ENCODE data around the gene BPI.
A peak's percentile ranks its signal among the peaks of the same experiment; 100 is the strongest.
"Not testable (repeated sequence)": the region's sequence is repeated elsewhere in the genome, so short reads cannot be mapped to it uniquely, and the experiment has no call there.

The BPI gene

DNA sequence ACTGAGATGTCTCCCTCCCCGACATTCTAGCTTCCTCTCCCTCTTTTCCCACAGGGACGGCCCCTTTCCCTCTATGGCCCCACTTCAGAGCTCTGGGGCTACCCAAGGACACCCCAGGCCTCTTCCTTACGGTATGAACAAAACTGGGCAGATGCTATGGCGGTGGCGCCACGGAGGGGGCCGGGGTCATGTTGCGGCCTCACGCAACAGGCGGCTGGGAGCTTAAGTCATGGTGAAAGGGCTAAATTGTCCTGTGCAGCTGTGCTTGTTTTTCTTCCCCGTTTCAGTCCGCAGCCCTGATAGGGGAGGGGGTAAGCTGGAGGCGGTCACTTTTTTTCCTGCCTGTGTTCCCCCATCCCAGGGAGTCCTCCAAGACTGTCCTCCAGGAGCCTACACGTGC, 25.8 kb upstream of the BPI start:
- DNase-seq, result no peak

DNA sequence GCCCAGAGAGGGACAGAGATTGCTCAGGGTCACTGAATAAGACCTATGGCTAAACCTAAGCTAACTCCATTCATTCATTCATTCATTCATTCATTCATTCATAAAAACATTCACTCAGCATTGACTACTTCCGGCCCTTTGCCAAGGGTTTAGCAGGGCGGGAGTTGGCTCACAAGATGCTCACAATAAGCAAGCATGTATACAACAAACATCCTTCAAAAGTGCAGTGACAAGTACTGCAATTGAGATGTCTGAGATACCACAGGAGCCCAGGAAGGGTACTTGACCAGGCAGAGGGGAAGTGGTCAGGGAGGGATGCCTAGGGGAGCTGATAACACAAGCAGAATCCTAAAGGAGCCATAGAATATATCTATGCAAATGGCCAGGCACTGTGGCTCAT, 25.2 kb upstream of the BPI start:
- no peak for DNase-seq

GRCh38 chr20:38281176-38281915, 22.6 kb upstream of the BPI start:
- DNase-seq, result not testable (repeated sequence)

- no peak for DNase-seq
Measured at GRCh38 chr20:38283236-38283635, 20.7 kb upstream of the BPI start.

DNA sequence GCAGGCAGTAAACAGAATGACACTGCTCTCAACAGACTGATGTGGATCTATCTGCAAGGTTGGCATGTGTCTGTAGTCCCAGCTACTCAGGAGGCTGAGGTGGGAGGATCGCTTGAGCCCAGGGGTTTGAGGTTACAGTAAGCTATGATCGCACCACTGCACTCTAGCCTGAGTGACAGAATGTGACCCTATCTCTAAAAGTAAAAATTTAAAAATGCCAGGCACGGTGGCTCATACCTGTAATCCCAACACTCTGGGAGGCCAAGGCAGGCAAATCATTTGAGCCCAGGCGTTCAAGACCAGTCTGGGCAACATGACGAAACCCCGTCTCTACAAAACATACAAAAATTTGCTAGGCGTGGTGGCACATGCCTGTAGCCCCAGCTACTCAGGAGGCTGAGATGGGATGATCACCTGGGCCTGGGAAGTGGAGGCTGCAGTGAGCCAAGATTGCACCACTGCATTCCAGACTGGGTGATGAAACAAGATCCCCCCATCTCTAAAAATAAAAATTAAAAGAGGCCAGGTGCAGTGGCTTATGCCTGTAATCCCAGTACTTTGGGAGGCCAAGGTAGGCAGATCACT, 19.8 kb upstream of the BPI start:
- not testable (repeated sequence) for DNase-seq

- no peak for DNase-seq
Measured at GRCh38 chr20:38284893-38285444, 19.0 kb upstream of the BPI start.

DNA sequence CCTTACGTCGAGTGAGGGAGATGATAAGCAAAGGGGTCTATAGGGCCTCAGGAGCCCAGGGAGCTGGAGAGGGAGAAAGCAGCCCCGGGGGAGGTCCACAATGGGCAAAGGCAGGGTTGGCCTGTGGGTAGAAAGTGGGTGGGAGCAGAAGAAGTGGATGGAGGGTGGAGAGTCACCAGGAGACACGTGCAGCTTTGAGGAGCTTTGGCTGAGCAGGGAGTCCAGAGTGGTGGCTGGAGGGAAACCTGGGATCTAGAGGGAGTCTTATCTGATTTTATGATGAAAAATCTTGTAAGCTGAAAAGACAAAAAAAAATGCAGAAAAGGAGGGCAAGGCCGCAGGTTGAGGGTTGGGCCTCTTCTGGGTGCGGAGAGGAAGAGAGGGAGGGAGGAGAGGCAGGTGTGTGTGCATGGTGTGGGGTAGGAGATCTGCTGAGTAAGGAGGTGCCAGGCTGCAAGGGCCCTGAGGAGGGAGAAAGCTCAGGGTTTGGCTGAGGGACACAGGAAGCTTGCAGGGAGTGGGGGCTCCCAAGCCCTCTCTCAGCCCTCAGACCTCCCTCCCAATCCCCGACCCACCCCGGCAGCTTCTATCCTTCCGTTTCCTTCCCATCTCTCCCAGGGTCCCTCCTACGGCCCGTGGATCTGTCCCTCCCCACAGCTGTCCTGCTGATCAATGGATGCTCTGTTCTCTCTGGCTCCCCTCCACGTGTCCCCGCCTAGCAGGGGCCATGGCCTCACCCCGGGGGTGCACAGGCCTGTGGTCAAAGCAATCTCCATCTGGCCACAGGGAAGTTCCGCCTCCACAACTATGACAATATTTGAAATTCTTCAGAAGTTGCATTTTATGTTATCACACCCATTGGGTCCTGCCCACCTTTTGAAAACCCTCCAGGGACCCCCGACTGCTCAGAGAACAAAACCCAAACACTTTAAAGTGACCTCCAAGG, 17.1 kb upstream of the BPI start:
- peak; percentile 73 for DNase-seq

- peak; percentile 97 for DNase-seq
Measured at GRCh38 chr20:38290829-38291814, 12.8 kb upstream of the BPI start.

GRCh38 chr20:38291966-38292365, 12.0 kb upstream of the BPI start:
- DNase-seq, result no peak

DNA sequence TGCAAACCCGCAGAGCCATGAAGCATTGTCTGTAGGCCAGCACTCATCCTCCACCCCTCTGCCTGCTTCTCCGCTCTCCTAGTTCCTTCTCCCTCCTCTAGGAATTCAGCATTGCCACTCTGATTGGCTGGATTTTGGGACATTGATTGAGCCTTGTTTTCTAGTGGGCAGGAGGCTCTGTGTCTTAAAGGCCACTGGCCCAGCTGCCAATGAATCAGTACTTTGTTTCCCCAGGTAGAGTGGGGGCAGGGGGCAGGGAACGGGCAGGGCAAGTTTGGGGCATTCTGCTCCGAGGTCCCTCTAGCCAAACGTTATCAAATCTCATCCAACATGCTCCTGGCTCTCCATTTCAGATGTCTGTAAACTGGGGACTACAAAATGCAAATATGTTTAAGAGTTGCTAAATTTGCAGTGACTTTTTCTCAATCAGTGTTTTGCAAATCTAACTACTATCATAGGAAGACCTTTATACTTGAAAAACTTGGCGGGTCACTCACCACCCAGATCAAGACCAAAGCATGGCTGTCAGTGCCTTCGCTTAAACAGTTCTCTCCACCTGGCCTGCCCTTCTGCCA, 10.4 kb upstream of the BPI start:
- DNase-seq, result no peak

- DNase-seq, result no peak
Measured at GRCh38 chr20:38294076-38294591, 9.8 kb upstream of the BPI start.

- DNase-seq, result no peak
Measured at GRCh38 chr20:38295811-38296210, 8.1 kb upstream of the BPI start.

GRCh38 chr20:38296433-38296832, 7.5 kb upstream of the BPI start:
- no peak for DNase-seq

DNA sequence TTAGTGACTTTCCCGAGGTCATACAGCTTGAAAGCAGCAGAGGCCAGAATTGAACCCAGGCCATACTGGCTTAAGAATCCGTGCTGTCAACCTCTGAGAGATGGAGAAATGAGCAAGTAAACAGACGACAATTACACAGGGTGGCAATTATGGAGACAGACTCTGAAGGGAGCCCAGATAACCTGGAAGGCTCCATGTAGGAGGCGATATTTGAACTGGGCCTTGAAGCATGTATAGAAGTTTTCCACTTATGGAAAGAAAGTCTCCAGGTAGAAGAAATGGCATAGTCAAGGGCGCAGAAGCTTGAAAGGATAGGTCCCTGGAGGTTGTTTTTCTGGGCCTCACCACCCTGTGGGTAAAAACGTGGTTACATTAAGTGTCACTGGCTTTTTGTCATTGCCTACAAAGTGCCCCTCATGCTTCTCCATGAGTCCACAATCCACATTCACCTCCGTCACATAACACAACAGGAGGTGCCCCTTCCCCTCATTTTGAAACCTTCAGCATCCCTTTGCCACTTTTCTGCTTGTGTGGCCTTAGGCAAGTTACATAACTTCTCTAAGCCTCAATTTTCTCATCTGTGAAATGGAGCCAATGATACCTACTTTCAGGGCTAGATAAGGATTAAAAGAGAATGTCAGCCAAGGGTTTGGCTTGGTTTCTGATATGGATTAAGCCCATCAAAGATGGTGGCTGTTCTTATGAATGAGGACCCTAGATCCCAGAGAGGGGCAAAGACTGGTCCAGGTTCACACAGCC, 5.9 kb upstream of the BPI start:
- no peak for DNase-seq

- DNase-seq, result peak; percentile 39
Measured at GRCh38 chr20:38298768-38299288, 5.1 kb upstream of the BPI start.

DNA sequence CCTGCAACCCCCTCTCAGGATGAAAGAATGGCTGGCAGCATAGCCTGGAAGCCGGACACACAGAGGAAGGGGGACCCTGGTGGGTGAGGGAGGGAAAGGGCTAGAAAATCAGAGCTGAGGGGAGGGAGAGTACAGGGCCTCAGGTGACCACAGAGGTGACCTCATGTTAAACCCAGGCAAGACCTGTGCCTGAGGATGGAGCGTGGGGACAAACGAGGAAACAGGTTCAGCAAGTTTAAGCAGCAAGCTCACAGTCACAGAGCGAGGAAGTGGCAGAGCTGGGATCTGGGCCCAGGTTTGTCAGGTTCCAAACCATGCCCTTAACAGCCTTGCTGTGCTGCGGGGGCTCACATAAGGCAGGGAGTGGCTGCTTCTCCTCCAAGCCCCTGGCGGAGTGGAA, 4.0 kb upstream of the BPI start:
- no peak for DNase-seq

DNA sequence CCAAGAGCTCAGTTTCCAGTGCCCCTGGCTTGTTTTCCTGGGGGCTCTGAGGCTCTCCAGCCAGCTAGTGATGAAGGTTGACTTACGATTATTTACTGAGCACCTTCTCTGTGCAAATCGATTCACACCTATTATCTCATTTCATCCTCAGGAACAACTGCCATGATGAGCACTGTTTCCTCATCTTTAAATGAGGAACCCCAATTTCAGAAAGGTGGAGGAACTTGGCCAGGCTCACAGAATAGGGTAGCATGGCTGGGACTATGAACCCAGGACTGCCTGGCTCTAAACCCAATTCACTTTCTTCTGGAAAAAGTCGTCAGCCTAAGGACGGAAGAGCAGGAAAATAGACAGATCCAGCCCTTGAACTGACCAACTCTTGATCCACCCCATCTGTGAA, 3.5 kb upstream of the BPI start:
- DNase-seq, result no peak

- DNase-seq, result no peak
Measured at GRCh38 chr20:38301309-38301708, 2.6 kb upstream of the BPI start.

DNA sequence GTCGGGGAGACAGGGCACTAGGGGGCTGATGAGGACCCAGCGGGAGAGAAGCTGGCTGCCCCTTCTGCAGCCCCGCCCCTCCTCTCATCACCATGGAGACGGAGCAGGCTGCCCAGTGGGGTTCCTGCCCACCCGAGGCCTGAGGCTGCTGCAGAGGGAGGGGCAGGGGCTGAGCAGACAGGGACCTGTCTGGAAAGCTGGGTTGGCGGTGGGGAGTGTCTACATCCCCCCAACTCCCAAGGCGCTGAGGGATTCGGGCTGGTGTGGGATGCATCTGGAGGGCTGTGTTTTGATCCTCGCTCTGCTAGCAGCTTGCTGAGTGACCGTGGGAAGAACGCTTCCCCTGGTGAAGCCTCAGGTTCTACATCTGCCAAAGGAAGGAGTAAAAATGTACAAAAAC, 1.2 kb upstream of the BPI start:
- no peak for DNase-seq

DNA sequence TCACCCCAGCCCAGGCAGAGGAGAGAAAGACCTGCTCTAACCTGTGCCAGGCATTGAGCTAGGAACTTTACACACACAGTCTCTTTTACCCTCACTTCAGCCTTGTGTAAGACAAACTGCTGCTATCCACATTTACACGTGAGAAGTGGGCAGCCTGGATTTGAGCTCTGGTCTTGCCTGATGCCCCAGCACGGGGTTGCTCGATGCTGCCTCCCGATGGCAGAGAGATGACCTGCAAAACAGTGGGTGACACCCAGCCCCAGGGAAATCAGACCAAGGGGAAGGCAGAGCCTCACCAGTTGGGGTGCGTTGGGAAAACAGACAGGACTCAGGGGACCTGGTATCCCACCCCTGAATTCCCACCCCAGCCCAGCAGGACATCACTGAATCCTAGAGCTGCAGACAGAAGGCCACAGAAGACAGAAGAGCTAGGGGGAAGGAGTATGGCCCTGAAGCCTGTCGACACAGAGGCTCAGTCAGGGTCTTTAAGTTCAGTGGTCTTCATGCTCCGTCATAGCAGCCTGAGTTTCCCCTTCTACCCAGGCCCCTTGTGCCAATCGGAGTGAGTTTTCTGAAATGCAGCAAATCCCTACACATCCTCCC, 990 bp downstream of the BPI start:
- peak; percentile 33 for DNase-seq
